GM18907 (cell line): ENCODE results near the gene SELENOM.

ENCODE experiments used
- ATAC-seq: cut with Tn5 transposase; IDR thresholded peaks from one replicate; pipeline ENCODE4 v1.9.1; 2021; ENCODE audit warnings: mild to moderate bottlenecking, moderate library complexity; ENCODE audit not compliant: unreplicated experiment

The SELENOM gene

DNA sequence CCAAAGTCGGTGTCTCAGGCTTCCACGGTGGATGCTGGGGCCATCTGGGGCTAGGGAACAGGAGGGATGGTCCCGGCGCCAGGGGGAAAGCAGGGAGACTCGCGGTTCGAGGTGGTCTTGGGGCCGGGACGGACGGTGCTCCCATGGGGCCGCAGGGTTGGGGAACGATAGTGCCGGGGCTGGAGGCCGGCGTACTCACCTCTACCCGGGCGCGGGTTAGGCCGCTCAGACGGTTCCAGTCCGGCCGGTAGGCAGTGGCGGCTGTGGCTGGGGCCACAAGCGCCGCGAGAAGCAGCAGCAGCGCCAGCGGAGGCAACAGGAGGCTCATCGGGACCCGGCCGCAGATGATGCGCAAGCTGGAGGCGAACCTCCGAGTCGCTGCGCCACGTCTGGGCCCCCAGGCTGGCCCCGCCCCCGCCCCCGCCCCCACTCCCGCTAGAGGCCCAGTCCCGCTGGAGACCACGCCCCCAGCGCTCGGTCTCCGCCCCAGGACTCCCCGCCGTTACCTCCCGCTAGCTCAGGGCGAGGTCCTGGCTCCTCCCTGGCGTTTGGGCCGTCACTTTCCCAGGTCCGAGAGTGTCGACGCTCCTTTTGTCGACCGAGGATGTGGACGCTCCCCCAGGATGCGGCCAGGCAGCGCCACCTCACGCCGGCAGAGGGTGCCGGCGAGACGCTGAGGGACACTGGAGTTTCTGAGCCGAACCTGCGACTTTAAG, at the start of gene SELENOM:
SELENOM (minus strand) TSS at position 391 of the 716 bp plus-strand sequence; CDS start at position 328, 63 bp downstream.
- peak; percentile 78 for ATAC-seq

DNA sequence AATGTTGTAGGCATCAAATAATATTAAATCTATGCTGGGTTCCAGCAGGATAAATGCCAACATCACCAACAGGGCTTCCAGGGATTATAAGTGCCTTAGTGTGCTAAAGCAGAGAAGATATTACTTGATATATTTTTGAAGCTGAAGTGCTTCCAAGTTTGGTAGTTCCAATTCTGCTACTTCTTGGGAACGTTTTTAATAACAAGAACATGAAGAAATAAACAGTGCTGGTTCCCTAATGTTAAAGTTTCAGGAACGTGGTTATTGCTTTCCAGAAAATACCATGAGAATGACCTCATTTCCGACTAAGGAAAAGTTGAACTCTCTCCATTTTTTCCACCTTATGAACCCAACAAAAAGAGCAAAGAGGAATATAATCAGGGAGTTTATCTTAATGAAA, 48.1 kb upstream of the SELENOM start:
- ATAC-seq = no peak

GRCh38 chr22:31154975-31155374, 47.6 kb upstream of the SELENOM start:
- ATAC-seq = no peak

DNA sequence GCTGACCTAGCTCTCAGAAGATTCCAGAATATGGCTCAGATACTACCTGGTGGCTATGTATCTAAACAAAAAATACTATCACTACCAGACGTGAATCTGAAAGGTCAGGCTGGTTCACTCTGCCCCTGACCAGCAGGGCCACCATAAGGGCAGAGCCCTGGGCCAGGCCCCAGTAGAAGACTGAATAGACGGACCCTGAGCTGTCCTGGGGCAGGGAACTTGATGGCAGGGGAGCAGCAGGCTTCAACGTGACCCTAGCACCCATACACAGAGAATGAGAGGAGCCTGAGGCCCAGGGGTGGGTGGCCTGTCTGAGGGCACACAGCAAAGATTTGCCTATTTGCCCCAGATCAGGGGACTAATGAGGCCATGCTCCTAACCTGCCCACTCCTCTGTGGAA, 46.0 kb upstream of the SELENOM start:
- ATAC-seq = no peak

DNA sequence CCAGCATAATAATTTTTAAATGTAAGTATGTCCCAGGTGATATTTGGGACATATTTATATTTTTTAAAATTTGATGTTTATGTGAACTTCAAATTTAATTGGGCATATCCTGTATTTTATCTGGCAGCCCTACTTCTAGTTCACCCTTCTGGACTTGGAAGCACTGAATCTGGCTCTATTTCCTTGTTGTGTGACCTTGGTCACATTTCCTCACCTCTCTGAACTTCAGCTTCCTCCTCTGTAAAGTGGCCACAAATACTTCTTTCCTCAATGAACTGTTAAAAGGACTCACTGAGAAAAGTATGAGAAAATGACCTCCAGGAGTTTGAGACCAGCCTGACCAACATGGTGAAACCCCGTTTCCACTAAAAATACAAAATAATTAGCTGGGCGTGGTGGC, 44.5 kb upstream of the SELENOM start:
- ATAC-seq = no peak

GRCh38 chr22:31150615-31151014, 43.2 kb upstream of the SELENOM start:
- ATAC-seq = no peak

GRCh38 chr22:31148953-31149627, 41.7 kb upstream of the SELENOM start:
- ATAC-seq = no peak

DNA sequence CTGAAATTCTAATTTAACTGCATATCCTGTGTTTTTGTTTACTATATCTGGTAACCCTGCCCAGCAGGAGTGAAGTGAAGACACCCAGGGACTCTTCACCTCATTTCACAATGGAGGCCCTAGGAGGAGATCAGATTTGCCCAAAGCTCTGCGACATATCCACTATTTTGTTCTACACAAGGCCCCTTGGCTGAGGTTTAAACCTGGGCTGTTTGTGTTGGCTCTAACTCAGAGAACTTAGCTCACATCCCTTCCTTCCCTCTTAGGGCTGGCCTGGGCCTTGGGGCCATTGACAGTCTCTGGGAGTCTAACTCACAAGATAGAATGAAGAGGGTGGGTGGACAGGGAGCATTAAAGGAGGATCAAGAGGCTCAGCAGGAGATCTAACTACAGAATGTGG, 41.1 kb upstream of the SELENOM start:
- no peak for ATAC-seq

DNA sequence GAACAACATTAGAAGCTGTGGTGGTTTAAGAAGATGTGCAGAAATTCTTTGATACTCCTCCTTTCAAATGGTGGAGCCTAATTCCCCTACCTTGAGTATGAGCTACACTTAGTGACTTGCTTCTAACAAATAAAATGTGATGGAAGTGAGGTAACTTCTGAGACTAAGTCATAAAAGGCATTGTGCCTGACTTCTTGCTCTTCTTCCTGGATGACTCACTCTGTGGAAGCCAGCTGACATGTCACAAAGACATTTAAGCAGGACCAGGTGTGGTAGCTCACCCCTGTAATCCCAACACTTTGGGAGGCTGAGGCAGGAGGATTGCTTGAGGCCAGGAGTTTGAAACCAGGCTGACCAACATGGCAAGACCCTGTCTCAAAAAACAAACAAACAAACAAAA, 36.9 kb upstream of the SELENOM start:
- ATAC-seq = no peak

DNA sequence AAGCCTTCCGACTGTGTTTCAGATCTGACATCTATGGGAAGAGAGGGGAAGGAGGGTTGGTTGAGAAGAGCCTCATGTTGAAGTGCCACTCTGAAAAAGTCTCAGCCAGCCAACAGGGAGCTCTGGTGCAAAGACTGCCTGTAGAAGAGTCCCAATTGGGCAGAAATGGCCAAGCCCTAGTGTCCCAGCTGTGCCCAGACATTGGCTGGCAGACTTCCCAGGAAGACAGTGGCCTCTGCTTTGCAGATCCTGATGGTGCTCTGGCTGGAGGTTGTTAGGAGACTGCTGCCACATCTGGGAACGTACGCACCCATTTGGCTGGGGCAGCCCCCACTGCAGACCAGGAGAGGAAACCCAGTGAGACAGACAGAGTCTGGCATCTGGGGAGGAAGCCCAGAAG, 36.2 kb upstream of the SELENOM start:
- ATAC-seq = no peak

GRCh38 chr22:31143038-31143437, 35.7 kb upstream of the SELENOM start:
- no peak for ATAC-seq

DNA sequence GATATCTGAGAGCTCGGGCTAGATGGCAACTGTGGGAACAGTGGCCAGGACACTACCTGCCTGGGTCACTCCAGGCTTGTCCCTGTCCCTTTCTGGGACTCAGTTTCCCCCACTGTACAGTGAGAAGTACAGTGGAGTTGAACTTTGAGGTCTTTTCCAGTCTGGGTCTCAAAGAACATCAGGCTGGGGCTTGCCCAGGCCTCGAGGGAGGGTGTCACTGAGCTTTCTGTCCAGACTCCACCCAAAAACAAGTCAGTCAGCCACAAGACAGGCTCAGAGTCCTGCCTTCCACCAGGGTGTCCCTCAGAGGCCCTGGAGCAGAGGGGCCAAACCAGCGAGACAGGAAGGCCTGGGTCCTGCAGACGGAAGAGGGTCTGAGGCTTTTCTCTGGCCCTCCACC, 34.9 kb upstream of the SELENOM start:
- no peak for ATAC-seq

- ATAC-seq = no peak
Measured at GRCh38 chr22:31141551-31141950, 34.2 kb upstream of the SELENOM start.

DNA sequence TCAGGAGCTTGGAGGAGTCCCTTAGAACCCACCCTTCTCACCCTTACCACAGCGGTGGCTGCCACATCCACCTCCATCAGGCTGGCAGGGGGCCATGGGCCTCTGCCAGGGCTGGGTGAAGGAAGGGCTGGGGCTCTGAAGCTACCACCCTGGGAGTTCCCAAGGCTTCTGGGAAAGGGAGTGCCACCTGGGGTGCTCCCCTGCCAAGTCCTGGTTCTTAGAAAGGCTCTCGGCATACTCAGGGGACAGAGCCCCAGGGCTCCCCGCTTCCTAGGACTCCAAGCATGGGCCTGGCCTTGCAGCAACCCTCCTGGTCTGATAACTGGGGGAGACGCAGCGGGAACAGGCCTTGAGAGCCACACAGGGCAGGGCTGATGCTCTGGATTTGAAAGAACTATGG, 33.4 kb upstream of the SELENOM start:
- no peak for ATAC-seq

DNA sequence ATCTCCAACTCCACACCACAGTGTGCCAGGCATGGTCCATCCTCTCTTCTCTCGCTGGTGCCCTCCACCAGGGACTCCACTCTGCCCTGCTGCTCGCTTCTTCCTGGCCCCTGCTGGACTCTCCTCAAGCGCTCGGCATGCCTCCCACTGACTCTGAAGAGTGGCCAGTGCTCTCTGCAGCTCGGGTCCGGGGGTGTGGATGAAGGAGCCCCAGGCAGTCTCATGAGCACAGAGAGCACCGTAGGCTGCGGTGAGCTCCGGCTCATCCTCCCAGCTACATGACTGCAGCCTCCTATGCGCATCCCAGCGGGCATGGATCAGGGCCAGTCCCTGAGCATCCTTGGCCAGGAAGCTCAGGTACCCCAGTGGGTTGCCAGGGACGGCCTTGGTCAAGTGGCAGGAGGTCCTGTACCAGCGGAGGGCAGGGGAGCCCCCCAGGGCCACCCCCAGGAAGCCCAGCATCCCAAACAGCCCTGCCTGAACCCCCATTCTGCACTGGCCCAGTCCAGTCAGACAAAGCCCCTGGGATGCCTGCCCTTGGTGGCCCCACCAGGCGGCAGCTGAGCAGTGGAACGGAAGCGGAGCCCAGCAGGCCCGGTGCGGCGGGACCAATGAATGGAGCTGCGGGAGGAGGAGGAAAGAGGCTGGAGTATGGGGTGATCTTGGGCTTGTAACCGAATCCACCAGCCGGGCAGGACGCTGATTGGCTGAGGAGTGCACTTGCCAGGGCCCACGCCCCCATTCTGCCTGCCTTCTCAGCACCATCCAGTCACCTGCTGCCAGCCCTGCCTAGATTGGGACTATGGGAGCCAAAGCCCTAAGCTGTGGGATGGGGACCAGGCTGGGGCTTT, 32.7 kb upstream of the SELENOM start, which contains the start of gene PLA2G3:
PLA2G3 (minus strand) TSS at position 643 of the 851 bp plus-strand sequence; CDS start at position 489, 154 bp downstream.
- no peak for ATAC-seq

DNA sequence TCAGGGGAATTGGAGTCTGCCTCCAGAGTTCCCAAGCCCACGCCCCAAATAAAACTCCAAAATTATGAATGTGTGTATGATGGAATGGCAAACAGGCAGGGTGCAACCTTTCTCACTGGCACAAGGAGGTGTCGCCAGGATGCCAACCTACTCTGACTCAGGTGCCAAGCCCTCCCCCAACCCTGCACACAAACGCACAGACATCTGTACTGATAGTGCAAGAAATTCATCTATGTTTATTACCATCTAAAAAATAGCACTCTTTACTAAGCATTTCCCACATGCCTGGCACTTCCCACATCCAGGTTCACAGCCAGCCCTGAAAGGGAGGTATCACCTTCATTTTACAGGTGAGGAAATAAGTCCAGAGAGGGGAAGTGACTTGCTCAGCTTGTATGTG, 31.7 kb upstream of the SELENOM start:
- no peak for ATAC-seq

DNA sequence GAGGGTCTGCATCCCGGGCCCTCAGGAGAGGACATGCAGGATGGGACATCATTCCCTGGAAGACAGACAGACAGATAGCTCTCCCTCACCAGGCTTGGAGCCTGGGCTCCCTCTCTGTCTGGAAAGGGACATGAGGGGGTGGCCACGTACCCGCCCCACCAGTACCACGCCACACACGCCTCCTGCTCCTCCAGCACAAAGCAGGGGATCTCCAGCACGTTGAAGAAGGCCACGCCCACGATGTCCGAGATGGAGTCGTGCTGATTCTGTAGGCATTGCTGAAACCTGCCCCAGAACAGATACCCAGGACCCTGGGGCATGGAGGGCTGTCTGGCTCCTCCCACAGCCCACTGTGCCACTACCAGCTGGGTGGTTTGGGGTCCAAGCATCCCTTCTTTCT, 30.8 kb upstream of the SELENOM start:
- no peak for ATAC-seq

GRCh38 chr22:31137721-31138120, 30.4 kb upstream of the SELENOM start:
- no peak for ATAC-seq

DNA sequence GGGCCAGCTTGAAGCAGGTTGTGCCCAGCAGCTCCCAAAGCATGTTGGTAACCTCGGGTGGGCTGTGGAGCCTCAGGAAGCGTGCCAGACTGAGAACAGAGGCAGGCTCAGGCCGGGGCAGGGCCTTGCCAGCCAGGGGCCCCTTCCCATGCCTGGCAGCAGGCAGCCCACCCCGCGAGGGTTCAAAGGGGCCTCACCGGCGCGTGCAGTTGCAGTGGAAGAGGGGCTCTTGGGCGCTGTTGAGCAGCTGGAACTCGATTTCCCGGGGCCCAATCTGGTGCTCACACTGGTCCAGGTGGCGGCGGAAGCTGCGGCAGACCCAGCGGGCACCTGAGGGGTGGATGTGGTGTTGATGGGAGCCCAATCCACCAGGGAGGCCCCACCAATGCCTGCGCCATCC, 29.3 kb upstream of the SELENOM start:
- ATAC-seq = no peak

DNA sequence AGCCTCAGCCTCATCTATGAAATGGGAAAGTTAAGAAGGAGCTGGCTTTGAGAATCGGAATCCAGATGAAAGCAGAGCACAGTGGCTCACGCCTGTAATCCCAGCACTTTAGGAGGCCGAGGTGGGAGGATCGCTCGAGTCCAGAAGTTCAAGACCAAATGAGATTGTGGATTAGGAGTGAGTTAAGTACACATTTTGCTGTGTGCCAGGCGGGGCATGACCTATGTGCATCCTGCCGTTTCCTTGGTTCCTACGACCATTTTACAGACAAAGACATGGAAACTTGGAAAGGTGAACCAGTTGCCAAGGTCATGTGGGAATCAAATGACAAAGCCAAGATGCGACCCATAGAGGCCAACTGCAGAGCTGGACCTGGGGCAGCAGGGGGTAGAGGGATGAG, 28.8 kb upstream of the SELENOM start:
- ATAC-seq = no peak

- ATAC-seq = no peak
Measured at GRCh38 chr22:31135706-31136105, 28.3 kb upstream of the SELENOM start.

DNA sequence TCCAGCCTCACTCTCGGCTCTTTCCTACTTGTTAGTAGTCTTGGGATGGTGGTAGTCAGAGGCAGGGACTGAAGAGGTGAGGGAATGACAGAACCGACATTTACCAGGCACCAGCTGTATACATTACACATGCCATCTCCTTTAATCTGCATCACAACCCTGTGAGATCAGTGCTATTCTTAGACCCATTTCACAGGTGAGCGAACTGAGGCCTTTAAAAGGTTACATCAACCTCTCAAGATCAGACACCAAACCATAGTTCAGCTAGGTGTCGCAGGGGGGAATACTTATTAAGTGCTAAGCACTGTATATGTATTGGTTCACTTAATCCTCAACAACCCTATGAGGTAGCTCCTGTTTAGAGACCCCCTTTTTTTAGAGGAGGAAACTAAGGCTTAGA, 27.3 kb upstream of the SELENOM start:
- ATAC-seq = no peak
